ENCODE data around the gene OLFM1. TPM values are rescaled to one million over a fixed set of nuclear protein-coding genes. Genes with fewer than 3 reads are reported as not detected.

OLFM1 gene
- total RNA-seq, 1 donor from 2014 or later = 0.96 TPM

DNA sequence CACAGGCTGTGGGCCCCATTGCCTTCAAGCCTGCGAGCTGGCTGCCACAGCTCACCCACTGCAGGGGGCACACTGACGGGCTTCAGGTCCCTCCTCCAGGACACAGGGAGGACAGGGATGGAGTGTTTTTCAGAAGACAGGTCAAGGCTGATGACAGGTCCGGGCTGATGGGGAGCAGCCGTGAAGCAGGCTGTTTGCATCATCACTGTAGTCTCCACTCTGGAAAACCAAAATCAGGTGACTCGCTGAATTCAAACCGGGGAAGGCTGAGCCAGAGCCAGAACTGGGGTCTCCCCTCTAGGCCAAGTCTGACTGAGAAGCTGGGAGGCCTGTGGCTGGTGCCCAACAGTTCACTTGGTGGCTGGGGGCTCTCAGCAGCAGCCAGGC is 48.5 kb downstream of the OLFM1 start:
- TF ChIP-seq CTCF (IDR thresholded peaks at IDR 0.05; ENCODE audit: insufficient read depth, low read length, poor library complexity, severe bottlenecking) = no peak
- Histone ChIP-seq H3K4me3 (ENCODE audit: low read depth, low read length) (no peak overlapping the region), H3K27me3 (ENCODE audit: control insufficient read depth, insufficient read depth, low read length) (no peaks in the 10 kb centered on the region), H3K36me3 (ENCODE audit: control insufficient read depth, insufficient read depth, low read length) (no peaks in the 10 kb centered on the region)
- no peak for DNase-seq (ENCODE audit: low read depth)

DNA sequence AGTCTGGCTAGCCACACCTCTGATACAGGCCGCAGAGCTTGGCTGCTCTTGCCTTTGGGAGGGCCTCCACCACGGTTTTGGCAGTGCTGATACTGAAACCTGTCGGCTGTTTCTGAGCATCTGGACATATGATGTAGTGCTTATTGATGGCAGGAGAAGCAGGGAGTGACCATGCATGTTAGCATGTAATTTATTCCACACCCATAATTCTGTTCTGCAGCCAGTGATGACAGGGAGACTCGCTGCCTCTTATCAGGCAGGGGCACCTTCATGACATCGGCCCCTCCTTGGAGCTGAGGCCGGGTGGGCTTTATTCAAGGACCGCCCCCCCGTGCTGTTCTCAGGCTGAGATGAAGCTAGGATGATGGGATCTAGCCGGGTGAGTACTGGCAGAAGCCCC is 49.0 kb downstream of the OLFM1 start:
- no peak overlapping the region for H3K4me3 ChIP-seq (ENCODE audit: low read depth, low read length)
- TF ChIP-seq CTCF (IDR thresholded peaks at IDR 0.05; ENCODE audit: insufficient read depth, low read length, poor library complexity, severe bottlenecking) = no peak
- no peaks in the 10 kb centered on the region for H3K36me3 ChIP-seq (ENCODE audit: control insufficient read depth, insufficient read depth, low read length)
- DNase-seq (ENCODE audit: low read depth) = no peak
- H3K27me3 ChIP-seq (ENCODE audit: control insufficient read depth, insufficient read depth, low read length) = no peaks in the 10 kb centered on the region

DNA sequence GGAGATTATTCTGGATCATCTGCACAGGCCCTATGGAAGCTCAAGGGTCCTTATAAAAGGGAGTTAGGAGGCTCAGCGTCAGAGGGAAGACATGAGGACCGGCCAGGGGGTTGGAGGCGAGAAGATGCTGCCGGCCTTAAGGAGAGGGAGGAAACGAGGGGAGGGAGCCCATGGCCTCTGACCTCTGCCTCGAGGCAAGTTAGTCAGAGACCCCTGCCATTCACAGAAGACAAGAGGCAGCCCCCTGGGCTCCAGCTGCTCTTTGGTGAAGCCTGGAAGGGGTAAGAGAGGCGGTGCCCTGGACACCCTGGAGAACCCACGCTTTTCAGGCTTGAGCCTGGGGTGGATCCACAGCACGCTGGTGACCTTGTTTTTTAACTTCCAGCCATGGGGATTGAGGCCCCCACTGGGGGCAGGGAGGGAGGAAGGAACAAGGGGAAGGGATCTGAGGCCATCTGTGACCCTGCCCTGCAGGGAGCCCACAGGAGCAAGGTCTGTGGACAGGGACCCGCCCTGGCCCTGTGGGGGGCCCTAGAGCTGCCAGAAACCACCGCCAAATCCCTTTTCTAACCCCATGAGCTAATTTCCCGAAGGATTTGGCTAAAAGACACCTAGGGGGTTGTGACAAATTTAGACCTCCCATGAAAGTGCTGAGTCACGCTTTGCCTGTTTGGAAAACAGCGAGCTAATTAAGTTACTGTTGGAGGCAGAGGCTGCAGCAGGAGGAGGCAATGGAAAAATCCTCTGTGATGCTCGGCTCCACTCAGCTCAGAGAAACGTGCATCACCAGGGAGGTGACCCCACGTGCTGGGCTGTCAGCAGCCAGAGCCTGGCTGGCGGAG is 49.7 kb downstream of the OLFM1 start:
- H3K36me3 ChIP-seq (ENCODE audit: control insufficient read depth, insufficient read depth, low read length) = no peaks in the 10 kb centered on the region
- no peaks in the 10 kb centered on the region for H3K27me3 ChIP-seq (ENCODE audit: control insufficient read depth, insufficient read depth, low read length)
- no peak for TF ChIP-seq CTCF (IDR thresholded peaks at IDR 0.05; ENCODE audit: insufficient read depth, low read length, poor library complexity, severe bottlenecking)
- H3K4me3 ChIP-seq (ENCODE audit: low read depth, low read length) = no peak overlapping the region
- no peak for DNase-seq (ENCODE audit: low read depth)

DNA sequence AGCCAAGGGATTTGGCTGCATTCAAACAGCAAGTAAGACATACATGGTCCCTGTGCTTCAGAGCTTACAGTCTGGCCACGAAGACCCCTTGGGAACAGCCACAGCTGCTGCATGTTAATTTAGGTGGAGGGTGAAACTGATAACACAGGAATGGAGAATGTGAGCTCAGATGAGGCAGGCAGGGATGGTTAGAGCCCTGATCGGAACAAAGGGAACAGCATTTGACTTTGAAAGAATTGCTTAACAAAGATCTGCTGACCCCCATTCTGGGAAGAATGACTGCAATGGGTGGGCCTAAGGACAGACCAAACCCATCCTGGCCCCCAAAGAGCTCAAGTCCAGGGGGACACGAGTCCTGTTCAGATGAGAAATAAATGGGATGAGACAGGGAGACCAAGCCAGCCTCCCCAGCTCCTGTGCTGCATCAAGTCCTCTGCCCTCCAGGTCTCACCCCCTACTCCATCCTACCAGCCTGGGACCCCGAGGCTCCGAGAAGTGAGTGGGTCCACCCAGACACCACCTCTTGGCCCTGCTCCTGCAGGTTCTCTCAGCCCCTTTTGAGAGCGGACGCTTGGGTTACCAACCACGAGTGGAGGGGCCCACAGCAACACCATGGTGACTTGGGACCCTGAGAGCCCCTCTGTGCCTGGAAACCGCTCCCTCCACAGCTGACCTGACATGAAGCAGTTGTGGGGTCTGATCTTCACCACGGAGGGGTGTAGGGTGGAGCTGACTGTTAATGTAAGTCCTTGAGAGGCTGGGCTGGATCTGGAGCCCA is 50.8 kb downstream of the OLFM1 start:
- DNase-seq (ENCODE audit: low read depth) = no peak
- Histone ChIP-seq H3K36me3 (ENCODE audit: control insufficient read depth, insufficient read depth, low read length) (no peaks in the 10 kb centered on the region), H3K4me3 (ENCODE audit: low read depth, low read length) (no peak overlapping the region), H3K27me3 (ENCODE audit: control insufficient read depth, insufficient read depth, low read length) (no peaks in the 10 kb centered on the region)
- TF ChIP-seq CTCF (IDR thresholded peaks at IDR 0.05; ENCODE audit: insufficient read depth, low read length, poor library complexity, severe bottlenecking) = no peak

- DNase-seq (ENCODE audit: low read depth) = no peak
- H3K27me3 ChIP-seq (ENCODE audit: control insufficient read depth, insufficient read depth, low read length) = no peaks in the 10 kb centered on the region
- TF ChIP-seq CTCF (IDR thresholded peaks at IDR 0.05; ENCODE audit: insufficient read depth, low read length, poor library complexity, severe bottlenecking) = no peak
- H3K36me3 ChIP-seq (ENCODE audit: control insufficient read depth, insufficient read depth, low read length) = no peaks in the 10 kb centered on the region
- no peak overlapping the region for H3K4me3 ChIP-seq (ENCODE audit: low read depth, low read length)
Measured at GRCh38 chr9:135139366-135139959, 52.0 kb downstream of the OLFM1 start.
